HG03064 (cell line): ENCODE results near the gene PIAS4.
A peak's percentile ranks its signal among the peaks of the same experiment; 100 is the strongest.

Source experiments
- ATAC-seq: cut with Tn5 transposase; IDR thresholded peaks from one replicate; pipeline ENCODE4 v1.9.1; 2021; ENCODE audit warnings: low read depth; ENCODE audit not compliant: unreplicated experiment

PIAS4 gene

GRCh38 chr19:4053423-4054324 is 46.1 kb downstream of the PIAS4 start:
- no peak for ATAC-seq

- ATAC-seq = no peak
These were observed 47.1 kb downstream of the PIAS4 start for GRCh38 chr19:4054441-4055208.

- no peak for ATAC-seq
These were observed 47.6 kb downstream of the PIAS4 start for GRCh38 chr19:4055209-4055552.

- no peak for ATAC-seq
These were observed 50.6 kb downstream of the PIAS4 start for GRCh38 chr19:4057931-4058692.

- no peak for ATAC-seq
These were observed 51.3 kb downstream of the PIAS4 start for GRCh38 chr19:4058693-4059452.

- ATAC-seq = no peak
These were observed 51.9 kb downstream of the PIAS4 start for GRCh38 chr19:4059453-4059871.

- no peak for ATAC-seq
These were observed 52.5 kb downstream of the PIAS4 start for GRCh38 chr19:4059891-4060620.

GRCh38 chr19:4060621-4061177 is 53.2 kb downstream of the PIAS4 start:
- no peak for ATAC-seq

- ATAC-seq = no peak
These were observed 53.7 kb downstream of the PIAS4 start for GRCh38 chr19:4061178-4061682.

- ATAC-seq = no peak
These were observed 54.3 kb downstream of the PIAS4 start for GRCh38 chr19:4061683-4062418.

GRCh38 chr19:4062419-4063368 is 55.2 kb downstream of the PIAS4 start:
- no peak for ATAC-seq

- ATAC-seq = no peak
These were observed 56.0 kb downstream of the PIAS4 start for GRCh38 chr19:4063369-4064148.

- ATAC-seq = no peak
These were observed 56.6 kb downstream of the PIAS4 start for GRCh38 chr19:4064149-4064495.

- ATAC-seq = no peak
These were observed 57.1 kb downstream of the PIAS4 start for GRCh38 chr19:4064496-4065260.

- peak; percentile 52 for ATAC-seq
These were observed 58.1 kb downstream of the PIAS4 start for GRCh38 chr19:4065430-4066175.
